GM20431 (cell line): ENCODE data around the gene UQCRC2.

Source experiments
- in situ Hi-C: fragments of 300-500 bp; cut with MseI, MboI; formaldehyde crosslinking; loops from one replicate; pipeline ENCODE4 v1.15.0; 2020; ENCODE audit warnings: low sequenced_read_pairs; ENCODE audit not compliant: unreplicated experiment

The UQCRC2 gene

DNA sequence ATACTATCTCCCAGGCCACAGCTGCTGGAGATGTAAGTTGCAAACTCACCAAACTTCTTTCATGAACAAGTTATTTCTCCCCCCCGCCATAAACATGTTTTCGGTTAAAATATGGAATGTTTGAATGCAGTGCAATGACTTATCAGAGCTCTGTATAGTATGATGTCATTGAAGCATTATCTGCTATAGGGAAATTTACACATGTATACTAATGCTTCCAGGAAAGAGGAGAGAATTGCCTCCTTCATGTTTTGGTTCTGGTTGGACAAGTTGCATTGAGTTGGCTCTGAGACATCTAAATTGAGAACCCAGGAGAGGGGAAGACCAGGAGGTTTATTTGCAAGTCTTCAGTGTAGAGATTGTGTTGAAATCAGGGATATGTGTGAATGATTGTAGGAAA lies 20.8 kb downstream of the UQCRC2 start:
- in situ Hi-C loops: no loop called here

DNA sequence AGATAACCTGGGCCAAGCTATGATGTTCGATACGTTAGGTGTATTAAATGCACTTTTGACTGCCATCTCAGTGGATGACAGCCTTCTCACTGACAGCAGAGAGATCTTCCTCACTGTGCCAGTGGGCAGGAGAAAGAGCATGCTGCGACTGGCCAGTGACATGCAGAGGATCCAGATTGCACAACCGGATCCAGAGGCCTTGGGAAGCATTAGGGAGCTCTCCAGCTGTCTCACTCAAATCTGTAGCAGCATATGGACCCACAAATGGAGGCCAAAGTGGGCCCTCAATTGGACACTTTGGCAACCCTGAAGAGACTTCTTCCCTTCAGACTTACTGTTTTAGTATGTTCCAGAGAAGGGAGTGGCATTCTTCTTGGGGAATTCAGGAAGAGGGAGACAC lies 26.9 kb downstream of the UQCRC2 start:
- in situ Hi-C loops: no loop called here

DNA sequence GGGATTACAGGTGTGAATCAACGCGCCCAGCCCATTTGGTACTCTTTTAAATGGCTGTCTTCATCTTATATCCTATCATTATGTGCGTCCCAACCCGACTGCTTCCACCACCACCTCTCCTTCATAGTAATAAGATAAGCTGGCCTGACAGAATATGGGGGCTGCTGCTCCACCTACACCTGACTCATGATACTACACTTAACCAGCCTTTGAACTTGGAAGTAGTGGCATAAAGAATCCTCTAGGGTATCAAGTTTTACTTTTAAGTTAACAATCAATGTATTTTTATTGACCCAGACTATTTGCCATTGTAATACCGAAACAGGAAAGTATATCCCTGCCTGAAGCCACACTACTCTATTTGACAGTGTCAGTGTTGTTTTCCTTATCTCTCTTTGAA lies 28.9 kb downstream of the UQCRC2 start:
- in situ Hi-C loops: no loop called here

DNA sequence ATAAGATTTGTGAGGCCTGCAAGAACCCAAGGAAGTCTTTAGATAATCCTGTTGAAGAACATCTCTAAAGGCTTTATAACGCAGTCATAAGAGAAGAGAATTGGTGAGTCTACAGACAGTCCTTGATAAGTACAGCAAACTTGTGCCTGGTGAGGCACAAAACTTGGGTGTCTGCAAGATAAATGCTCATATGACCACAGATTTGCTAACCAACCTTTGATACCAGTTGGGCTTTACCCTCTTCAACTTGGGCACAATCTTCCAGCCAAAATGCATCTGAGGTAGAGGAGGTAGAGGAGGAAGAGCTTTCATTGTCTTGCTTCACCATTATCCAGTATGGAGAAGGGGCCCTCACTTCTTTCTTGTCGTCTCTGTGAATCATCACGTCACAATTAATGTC lies 30.9 kb downstream of the UQCRC2 start:
- in situ Hi-C loops: no loop called here

DNA sequence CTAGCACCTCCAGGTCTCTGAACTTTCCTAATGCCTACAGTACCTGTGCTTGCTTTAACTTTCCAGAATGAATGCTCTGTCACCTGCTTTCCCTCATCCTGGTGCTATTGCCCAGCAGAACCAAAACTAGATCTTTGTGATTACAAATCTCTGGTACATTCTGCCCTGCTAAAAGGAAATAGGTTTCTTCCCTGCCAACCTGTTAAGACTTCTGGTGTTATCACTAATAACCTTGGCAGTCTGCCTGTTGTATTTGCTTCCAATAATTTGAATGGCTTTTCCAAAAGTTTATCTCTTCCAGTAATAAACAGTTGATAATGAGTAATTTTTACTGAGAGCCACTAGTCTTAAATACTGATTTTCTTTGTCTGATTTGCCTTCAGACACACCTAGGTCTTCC lies 32.4 kb downstream of the UQCRC2 start:
- in situ Hi-C loops: no loop called here

DNA sequence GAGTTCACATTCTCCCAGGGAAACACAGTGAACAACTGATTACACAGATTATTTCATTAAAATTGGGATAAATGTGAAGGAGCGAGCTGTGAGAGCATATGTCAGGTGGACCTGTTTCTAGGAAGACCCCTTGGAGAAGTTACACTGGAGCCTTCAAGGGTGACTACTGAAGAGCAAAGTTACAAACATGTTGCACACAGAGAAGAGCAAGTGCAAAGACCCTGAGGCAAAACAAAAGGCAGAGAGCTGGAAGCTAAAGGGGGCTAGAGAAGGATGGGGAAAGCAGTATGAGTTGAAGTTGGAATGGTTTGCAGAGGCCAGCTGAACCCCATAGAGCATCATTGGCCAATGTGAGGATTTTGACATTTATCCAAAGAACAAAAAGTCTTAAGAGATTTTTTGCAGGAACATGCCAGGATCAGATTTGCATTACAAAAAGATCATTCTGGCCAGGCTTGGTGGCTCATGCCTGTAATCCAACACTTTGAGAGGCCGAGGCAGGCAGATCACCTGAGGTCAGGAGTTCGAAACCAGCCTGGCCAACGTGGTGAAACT lies 33.6 kb downstream of the UQCRC2 start:
- in situ Hi-C loops: no loop called here

DNA sequence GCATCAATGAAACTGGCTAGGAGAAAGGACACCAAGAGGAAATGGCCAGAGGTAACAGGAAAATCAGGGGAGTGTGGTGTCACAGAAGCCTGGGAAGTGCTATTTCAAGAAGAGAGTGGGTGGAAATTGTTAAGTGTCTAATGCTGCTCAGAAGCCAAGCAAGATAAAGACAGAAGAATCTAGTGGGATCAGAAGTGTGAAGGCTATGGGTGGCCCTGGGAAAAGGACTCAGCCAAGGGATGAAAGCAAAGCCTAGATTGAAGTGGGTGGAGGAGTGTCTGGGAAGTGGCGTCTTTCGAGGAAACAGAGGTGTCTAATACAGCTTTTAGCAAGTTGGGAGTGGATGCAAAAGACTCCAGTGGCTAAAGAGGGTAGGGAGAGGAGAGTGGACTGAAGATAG lies 34.3 kb downstream of the UQCRC2 start:
- in situ Hi-C loops: no loop called here

DNA sequence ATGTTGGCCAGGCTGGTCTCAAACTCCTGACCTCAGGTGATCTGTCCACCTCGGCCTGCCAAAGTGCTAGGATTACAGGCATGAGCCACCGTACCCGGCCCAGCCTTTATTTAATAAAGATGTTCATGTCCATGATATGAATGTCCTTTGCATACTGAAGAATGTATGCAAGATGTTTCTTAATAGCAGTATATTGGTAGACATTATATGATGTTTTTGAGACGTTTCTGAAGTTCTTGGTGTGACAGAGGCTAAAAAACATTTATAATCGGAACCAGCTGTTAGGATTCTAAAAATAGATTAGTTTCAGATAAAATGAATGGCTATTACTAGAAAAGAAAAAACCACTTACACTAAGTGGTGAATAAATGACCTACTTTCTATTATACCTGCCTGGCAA lies 36.0 kb downstream of the UQCRC2 start:
- in situ Hi-C loops: no loop called here

DNA sequence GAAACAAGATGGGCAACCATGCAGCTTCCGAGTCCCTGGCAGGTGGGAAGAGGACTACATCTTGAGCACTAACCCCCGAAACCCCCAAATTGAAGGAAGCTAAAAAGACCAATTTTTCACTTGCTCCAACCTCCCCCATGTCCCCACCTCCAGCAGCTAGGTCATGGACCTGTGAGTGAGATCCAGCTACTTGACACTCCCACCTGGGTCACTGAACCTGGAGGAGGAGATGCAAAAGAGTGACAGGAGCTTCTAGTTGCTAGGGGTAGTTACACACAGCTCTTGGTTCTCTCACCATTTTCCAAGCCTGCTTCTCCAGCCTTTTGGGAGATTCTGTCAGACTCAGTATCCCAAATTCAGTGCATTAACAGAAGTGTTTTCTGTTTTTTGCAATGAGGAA lies 36.6 kb downstream of the UQCRC2 start:
- in situ Hi-C loops: no loop called here

DNA sequence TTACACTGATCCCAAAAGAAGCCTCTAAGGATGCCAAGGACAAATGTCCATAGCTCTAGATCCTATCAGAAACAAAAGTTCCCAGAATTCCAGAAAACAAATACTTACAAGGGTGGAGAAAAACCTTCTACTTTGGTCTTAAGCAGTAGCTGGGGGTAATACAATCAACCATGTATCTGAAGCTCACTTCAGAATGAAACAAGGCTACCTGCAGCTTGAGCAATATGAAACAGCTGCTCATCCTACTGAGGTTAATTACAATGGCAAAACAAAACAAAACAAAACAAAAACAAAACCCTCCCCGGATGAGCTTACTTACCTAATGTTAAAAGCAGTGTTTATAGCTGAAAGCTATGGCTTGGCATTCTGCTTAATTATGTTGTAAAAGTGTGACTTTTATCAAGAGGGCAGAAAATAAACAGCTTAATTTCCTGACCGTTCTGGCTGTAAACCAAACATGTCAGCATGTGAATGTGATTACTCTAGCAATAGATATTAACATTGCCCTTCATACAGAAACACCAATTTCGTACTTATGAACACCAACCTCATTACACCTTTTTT lies 37.3 kb downstream of the UQCRC2 start:
- in situ Hi-C loops: no loop called here

DNA sequence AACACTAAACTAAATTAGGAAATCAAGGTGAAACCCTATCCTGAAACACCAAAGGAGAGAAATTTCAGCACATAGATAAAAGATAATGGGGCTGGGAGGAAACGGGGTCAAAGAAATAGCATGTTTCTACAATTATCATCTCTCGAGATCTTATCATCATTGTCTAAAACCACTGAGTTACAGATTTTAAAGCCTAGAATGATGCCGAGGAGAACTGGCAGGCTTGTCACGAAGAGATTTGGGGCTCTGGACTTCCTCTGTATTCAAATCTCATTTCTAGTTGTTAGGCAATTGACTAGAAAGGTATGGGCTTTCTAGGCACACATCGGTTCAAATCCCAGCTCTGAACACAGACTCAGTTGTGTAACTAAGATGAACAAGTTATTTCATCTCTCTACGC lies 38.5 kb downstream of the UQCRC2 start:
- in situ Hi-C loops: no loop called here

DNA sequence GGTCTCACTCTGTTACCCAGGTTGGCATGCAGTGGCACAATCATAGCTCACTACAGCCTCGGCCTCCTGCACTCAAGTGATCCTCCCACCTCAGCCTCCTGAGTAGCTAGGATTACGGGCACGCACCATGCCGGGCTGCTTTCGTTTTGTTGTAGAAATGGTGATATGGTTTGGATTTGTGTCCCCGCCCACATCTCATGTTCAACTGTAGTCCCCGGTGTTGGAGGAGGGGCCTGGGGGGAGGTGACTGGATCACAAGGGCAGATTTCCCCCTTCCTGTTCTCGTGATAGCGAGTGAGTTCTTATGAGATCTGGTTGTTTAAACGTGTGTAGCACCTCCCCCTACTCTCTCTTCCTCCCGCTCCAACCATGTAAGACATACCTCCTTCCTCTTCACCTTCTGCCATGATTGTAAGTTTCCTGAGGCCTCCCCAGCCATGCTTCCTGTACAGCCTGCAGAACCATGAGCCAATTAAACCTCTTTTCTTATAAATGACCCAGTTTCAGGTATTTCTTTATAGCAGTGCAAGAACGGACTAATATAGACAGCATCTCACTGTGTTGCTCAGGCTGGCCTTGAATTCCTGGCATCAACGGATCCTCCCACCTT lies 41.8 kb downstream of the UQCRC2 start:
- in situ Hi-C loops: no loop called here

DNA sequence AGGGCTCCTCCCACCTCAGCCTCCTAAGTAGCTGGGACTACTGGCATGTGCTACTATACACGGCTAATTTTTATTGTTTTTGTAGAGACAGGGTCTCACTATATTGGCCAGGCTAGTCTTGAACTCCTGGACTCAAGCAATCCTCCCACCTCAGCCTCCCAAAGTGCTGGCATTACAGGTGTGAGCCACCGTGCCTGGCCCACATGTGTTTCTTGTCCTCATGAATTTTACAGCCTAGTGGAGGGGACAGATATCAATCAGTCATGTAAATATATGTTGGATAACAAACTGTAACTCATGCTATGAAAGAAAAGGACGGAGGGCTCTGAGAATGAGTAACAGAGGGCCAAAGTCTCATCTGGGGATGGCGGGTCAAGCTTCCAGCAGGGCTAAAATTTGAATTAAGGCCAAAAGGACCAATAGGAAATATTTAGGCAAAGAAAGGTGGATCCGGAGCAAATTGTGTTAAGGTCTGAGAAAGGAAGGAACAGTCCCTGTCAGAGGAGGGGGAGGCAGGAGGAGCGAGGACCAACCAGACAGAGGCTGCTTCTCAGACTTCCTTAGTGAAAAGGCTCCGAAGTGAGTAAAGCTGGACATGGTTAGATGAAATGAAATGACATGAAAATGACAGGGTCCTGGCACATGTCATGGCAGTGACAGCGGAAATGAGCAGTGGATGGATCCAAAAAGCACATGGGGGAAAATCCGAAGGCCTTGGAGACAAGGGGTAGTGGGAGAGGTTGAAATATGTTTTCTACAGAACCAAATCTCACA lies 43.9 kb downstream of the UQCRC2 start:
- in situ Hi-C loops: no loop called here

DNA sequence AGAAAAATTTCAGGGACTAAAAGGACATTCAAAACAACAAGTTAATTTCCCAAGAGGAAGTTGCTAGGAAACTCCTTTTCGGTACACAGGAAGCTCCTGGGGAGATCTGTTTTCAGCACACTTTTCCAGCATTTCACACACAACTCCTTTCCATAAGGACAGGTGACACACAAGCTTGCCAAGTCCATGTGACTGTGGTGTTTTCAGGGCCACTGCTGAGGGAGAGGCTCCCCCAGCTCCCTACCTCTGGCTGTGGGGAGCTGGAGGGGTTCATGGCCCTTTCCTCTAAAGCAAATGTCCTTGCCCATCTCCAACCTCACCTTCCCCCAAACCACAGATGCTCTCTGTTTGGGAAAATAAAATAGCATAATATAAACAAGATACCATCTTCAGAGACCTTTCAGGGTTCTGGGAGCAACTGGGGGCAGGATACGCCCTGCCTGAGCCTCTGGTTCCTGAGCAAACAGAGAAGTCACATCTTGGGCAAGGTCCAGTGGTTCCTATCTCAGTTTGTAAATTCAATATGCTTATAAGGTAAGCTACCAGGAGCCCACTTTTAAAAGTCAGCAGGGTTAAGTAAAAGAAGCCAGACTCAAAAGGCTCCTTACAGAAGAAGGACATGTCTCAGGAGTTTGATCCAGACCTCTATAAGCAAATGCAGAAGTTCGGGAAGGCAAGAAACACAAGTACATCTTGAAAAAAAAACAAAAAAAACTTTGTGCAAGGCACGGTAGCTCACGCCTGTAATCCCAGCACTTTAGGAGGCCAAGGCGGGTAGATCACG lies 44.7 kb downstream of the UQCRC2 start:
- in situ Hi-C loops: no loop called here

DNA sequence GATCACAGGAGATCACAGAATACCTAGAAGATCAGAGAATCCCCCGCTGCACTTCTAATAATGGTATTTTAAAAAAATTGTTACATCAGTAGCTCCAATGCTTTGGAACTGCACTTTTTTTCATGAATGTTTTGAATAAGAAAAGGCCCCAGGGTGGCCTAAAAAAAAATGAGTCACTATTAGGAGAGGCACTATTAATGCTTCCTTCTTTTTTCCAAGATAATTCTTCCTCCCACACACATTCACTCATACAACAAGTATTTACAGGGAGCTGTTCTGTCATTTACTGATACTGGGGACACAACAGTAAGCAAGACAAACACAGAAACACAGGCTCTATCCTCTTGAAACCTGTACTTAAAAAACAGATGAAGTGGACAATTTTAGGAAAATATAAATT lies 48.4 kb downstream of the UQCRC2 start:
- in situ Hi-C loops: loop anchor here (5.0 kb wide), 1 partner anchor 76 kb away; no protein-coding TSS in a partner anchor

DNA sequence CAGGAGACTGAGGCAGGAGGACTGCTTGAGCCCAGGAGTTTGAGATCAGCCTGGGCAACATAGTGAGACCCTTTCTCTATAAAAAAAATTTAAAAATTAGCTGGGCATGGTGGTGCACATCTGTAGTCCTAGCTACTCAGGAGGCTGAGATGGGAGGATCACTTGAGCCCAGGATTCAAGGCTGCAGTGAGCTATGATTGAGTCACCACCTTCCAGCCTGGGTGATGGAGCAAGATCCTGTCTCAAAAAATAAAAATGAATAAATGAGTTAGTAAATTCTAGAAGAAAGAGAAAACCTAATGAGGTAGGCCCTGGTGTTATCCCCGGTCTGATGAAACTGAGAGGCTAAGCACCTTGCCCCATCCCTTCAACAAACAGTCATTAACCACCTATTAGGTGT lies 48.9 kb downstream of the UQCRC2 start:
- in situ Hi-C loops: loop anchor here (5.0 kb wide), 1 partner anchor 75 kb away; no protein-coding TSS in a partner anchor

DNA sequence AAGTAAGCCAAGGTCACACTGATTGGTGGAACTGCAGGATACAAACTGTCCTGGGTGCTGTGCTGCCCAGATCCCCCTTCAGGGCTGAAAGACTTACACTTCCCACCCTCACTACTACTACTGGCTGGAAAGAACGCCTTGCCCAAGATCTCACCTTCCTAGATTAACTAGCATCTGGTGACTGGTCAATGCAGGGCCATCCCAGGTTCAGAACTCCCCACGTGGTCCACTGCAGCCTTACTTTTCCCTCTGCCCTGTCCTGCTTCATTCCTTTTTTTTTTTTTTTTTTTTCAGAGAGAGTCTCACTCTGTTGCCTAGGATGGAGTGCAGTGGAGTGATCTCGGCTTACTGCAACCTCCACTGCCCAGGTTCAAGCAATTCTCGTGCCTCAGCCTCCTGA lies 50.0 kb downstream of the UQCRC2 start:
- in situ Hi-C loops: loop anchor here (5.0 kb wide), 1 partner anchor 74 kb away; no protein-coding TSS in a partner anchor

DNA sequence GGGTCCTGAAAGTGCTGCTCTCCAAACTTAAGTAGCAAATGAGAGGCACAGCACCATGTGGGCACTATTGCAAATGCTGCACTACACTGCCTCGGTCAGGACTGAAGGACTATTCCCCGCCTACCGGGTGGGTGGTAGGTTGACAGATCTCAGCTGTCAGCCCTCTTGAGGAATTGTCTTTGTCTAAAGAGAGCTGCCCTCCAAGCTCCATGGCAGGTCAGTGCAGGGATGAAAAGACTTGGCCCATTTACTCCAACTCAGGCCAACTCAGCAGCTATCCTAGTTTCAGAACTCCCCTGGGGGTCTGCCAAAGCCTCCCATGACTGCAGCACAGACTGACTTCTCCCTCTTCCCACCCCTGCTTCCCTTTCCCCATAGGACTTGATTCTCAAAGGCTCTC lies 51.2 kb downstream of the UQCRC2 start:
- in situ Hi-C loops: loop anchor here (5.0 kb wide), 1 partner anchor 73 kb away; no protein-coding TSS in a partner anchor

DNA sequence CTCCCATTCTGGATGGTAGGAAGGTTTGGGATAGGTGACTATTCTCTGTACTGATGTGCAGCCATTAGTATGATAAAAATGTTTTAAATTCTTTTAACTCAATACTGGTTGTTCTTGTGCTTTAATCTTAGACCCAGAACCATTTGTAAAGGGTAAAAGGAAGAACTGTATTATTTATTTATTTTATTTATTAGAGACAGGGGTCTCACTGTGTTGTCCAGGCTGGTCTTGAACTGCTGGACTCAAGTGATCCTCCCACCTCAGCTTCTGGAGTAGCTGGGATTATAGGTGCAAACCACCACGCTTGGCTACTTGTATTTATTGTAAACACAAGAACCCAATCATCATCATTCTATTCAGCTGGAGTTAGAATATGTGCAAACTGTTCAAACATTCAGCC lies 52.6 kb downstream of the UQCRC2 start:
- in situ Hi-C loops: no loop called here

DNA sequence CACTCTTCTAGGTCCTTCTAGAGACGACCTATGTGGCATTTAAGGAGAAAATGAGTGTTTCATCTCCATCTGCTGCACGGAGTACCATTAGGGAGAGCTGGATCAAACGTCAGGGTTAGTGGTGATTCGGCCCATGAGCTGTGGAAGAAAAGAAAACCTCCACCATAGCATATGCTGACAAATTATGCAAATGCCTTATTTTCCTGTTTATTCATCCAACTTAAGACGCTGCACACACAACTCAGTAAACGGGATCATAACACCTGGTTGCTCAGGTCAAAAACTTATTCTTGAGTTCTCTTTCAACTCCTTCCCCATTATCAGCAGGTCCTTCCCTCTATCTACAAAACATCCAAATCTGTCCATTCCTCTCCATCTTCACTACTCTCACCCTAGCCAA lies 53.5 kb downstream of the UQCRC2 start:
- in situ Hi-C loops: no loop called here
